ENCODE data around the gene C2CD2L.
A peak's percentile ranks its signal among the peaks of the same experiment; 100 is the strongest.

Gene C2CD2L

GRCh38 chr11:119145551-119145950 lies 38.4 kb downstream of the C2CD2L start:
- no peak overlapping the region for H3K4me3 Mint-ChIP-seq
- no peak for DNase-seq

GRCh38 chr11:119147604-119148333 lies 40.6 kb downstream of the C2CD2L start:
- no peaks in the 10 kb centered on the region for H3K36me3 Mint-ChIP-seq
- DNase-seq (no peak), ATAC-seq (replicated peaks) (no peak)
- H3K27ac Mint-ChIP-seq, result no peak overlapping the region
- peak overlapping the region; percentile 32 to 52 for H3K4me3 Mint-ChIP-seq
- H3K9me3 Mint-ChIP-seq, result no peaks in the 10 kb centered on the region
- peaks cover 67 to 78% of the 10 kb centered on the region in 2 donors for H3K27me3 Mint-ChIP-seq
- H3K4me1 Mint-ChIP-seq, result peaks cover 12 to 15% of the 10 kb centered on the region in 2 donors

More at GRCh38 chr11:119145551-119145950, 38.4 kb downstream of the C2CD2L start:
- no peak for ATAC-seq (replicated peaks)
- Mint-ChIP-seq H3K9me3 (no peaks in the 10 kb centered on the region), H3K27ac (no peak overlapping the region), H3K27me3 (peaks cover 47 to 71% of the 10 kb centered on the region in 2 donors), H3K36me3 (no peaks in the 10 kb centered on the region), H3K4me1 (peaks cover 10 to 11% of the 10 kb centered on the region in 2 donors)

GRCh38 chr11:119148720-119149017 lies 41.5 kb downstream of the C2CD2L start:
- ATAC-seq (replicated peaks), result no peak
- Mint-ChIP-seq H3K36me3 (no peaks in the 10 kb centered on the region), H3K27me3 (peaks cover 68 to 80% of the 10 kb centered on the region in 2 donors)

GRCh38 chr11:119149018-119149785 lies 42.1 kb downstream of the C2CD2L start, which contains the start of gene ABCG4:
TSS of gene ABCG4 (plus strand) at chr11:119149052. CDS start at chr11:119149966, 914 bp downstream.
- H3K27me3 Mint-ChIP-seq, result peaks cover 71 to 83% of the 10 kb centered on the region in 2 donors
- peak within 1 kb of the TSS; percentile 71 to 72 for H3K4me3 Mint-ChIP-seq
- no peak within 1 kb of the TSS for H3K27ac Mint-ChIP-seq
- H3K4me1 Mint-ChIP-seq, result peaks cover 12 to 15% of the 10 kb centered on the region in 2 donors
- DNase-seq, result no peak
- ATAC-seq (replicated peaks), result peak; percentile 48 to 57
- H3K9me3 Mint-ChIP-seq, result no peaks in the 10 kb centered on the region
- no peaks in the 10 kb centered on the region for H3K36me3 Mint-ChIP-seq

More at GRCh38 chr11:119148720-119149017, 41.5 kb downstream of the C2CD2L start:
- no peak for DNase-seq
- peaks cover 12 to 15% of the 10 kb centered on the region in 2 donors for H3K4me1 Mint-ChIP-seq
- H3K27ac Mint-ChIP-seq, result no peak overlapping the region
- no peaks in the 10 kb centered on the region for H3K9me3 Mint-ChIP-seq
- peak overlapping the region; percentile 71 to 72 for H3K4me3 Mint-ChIP-seq

GRCh38 chr11:119149786-119150275 lies 42.7 kb downstream of the C2CD2L start:
- no peaks in the 10 kb centered on the region for H3K9me3 Mint-ChIP-seq
- H3K4me3 Mint-ChIP-seq, result peak overlapping the region; percentile 71 to 72
- H3K4me1 Mint-ChIP-seq, result peaks cover 11 to 15% of the 10 kb centered on the region in 2 donors
- H3K36me3 Mint-ChIP-seq, result no peaks in the 10 kb centered on the region
- no peak overlapping the region for H3K27ac Mint-ChIP-seq
- DNase-seq (no peak), ATAC-seq (replicated peaks) (no peak)
- H3K27me3 Mint-ChIP-seq, result peaks cover 73 to 84% of the 10 kb centered on the region in 2 donors

- H3K9me3 Mint-ChIP-seq, result no peaks in the 10 kb centered on the region
- no peak overlapping the region for H3K4me3 Mint-ChIP-seq
- DNase-seq (no peak), ATAC-seq (replicated peaks) (no peak)
- no peak overlapping the region for H3K27ac Mint-ChIP-seq
- H3K4me1 Mint-ChIP-seq, result peaks cover 11 to 22% of the 10 kb centered on the region in 2 donors
- peaks cover 69 to 87% of the 10 kb centered on the region in 2 donors for H3K27me3 Mint-ChIP-seq
- H3K36me3 Mint-ChIP-seq, result no peaks in the 10 kb centered on the region
Measured at GRCh38 chr11:119152043-119152442, 44.9 kb downstream of the C2CD2L start.

GRCh38 chr11:119152604-119153003 lies 45.5 kb downstream of the C2CD2L start:
- Mint-ChIP-seq H3K27ac (no peak overlapping the region), H3K4me1 (peaks cover 11 to 22% of the 10 kb centered on the region in 2 donors), H3K4me3 (no peak overlapping the region), H3K9me3 (no peaks in the 10 kb centered on the region), H3K36me3 (no peaks in the 10 kb centered on the region), H3K27me3 (peaks cover 63 to 81% of the 10 kb centered on the region in 2 donors)
- ATAC-seq (replicated peaks) (no peak), DNase-seq (no peak)

GRCh38 chr11:119153049-119153818 lies 46.1 kb downstream of the C2CD2L start:
- DNase-seq, result no peak
- Mint-ChIP-seq H3K4me1 (peaks cover 9 to 22% of the 10 kb centered on the region in 2 donors), H3K9me3 (no peaks in the 10 kb centered on the region), H3K27me3 (peaks cover 57 to 75% of the 10 kb centered on the region in 2 donors), H3K27ac (no peak overlapping the region), H3K4me3 (no peak overlapping the region), H3K36me3 (no peaks in the 10 kb centered on the region)
- no peak for ATAC-seq (replicated peaks)

- H3K27me3 Mint-ChIP-seq, result peaks cover 56 to 67% of the 10 kb centered on the region in 2 donors
Measured at GRCh38 chr11:119154178-119154577, 47.0 kb downstream of the C2CD2L start.

GRCh38 chr11:119155733-119156492 lies 48.8 kb downstream of the C2CD2L start:
- peaks cover 3 to 8% of the 10 kb centered on the region in 2 donors for H3K4me1 Mint-ChIP-seq
- DNase-seq (no peak), ATAC-seq (replicated peaks) (peak; percentile 29 to 36)
- no peak overlapping the region for H3K27ac Mint-ChIP-seq
- no peaks in the 10 kb centered on the region for H3K36me3 Mint-ChIP-seq
- no peaks in the 10 kb centered on the region for H3K9me3 Mint-ChIP-seq
- peaks cover 47 to 50% of the 10 kb centered on the region in 2 donors for H3K27me3 Mint-ChIP-seq
- H3K4me3 Mint-ChIP-seq, result no peak overlapping the region

More at GRCh38 chr11:119154178-119154577, 47.0 kb downstream of the C2CD2L start:
- no peaks in the 10 kb centered on the region for H3K36me3 Mint-ChIP-seq
- H3K4me1 Mint-ChIP-seq, result peaks cover 7 to 16% of the 10 kb centered on the region in 2 donors
- no peak overlapping the region for H3K27ac Mint-ChIP-seq
- ATAC-seq (replicated peaks) (no peak), DNase-seq (no peak)
- no peak overlapping the region for H3K4me3 Mint-ChIP-seq
- H3K9me3 Mint-ChIP-seq, result no peaks in the 10 kb centered on the region

GRCh38 chr11:119156496-119156895 lies 49.4 kb downstream of the C2CD2L start:
- no peak for DNase-seq
- Mint-ChIP-seq H3K27me3 (peaks cover 42 to 44% of the 10 kb centered on the region in 2 donors), H3K4me3 (no peak overlapping the region), H3K36me3 (no peaks in the 10 kb centered on the region), H3K9me3 (no peaks in the 10 kb centered on the region), H3K4me1 (peaks cover 3 to 7% of the 10 kb centered on the region in 2 donors), H3K27ac (no peak overlapping the region)
- no peak for ATAC-seq (replicated peaks)

- no peaks in the 10 kb centered on the region for H3K9me3 Mint-ChIP-seq
Measured at GRCh38 chr11:119157063-119157462, 49.9 kb downstream of the C2CD2L start.

GRCh38 chr11:119158467-119158866 lies 51.3 kb downstream of the C2CD2L start:
- ATAC-seq (replicated peaks), result no peak
- Mint-ChIP-seq H3K27me3 (peaks cover 26 to 35% of the 10 kb centered on the region in 2 donors), H3K4me3 (no peak overlapping the region), H3K4me1 (peaks cover 3 to 7% of the 10 kb centered on the region in 2 donors), H3K9me3 (no peaks in the 10 kb centered on the region), H3K36me3 (no peaks in the 10 kb centered on the region), H3K27ac (no peak overlapping the region)
- no peak for DNase-seq

More at GRCh38 chr11:119157063-119157462, 49.9 kb downstream of the C2CD2L start:
- no peaks in the 10 kb centered on the region for H3K36me3 Mint-ChIP-seq
- H3K27ac Mint-ChIP-seq, result no peak overlapping the region
- ATAC-seq (replicated peaks), result no peak
- DNase-seq, result no peak
- H3K4me3 Mint-ChIP-seq, result no peak overlapping the region
- H3K4me1 Mint-ChIP-seq, result peaks cover 3 to 7% of the 10 kb centered on the region in 2 donors
- H3K27me3 Mint-ChIP-seq, result peaks cover 36 to 39% of the 10 kb centered on the region in 2 donors
